GM12878 (cell line): ENCODE measurements around the gene TMIGD2. TPM values are rescaled to one million over a fixed set of nuclear protein-coding genes. Genes with fewer than 3 reads are reported as not detected.

Source experiments
- CBFB ChIP-seq: IDR thresholded peaks from 2 replicates; pipeline ENCODE4 v1.6.1; 2016; ENCODE audit warnings: antibody characterized with exemption, low read depth
- CEBPZ ChIP-seq: fragments of 150-350 bp; IDR thresholded peaks from 2 replicates; pipeline ENCODE4 v1.6.1; 2016; ENCODE audit warnings: low read depth, low read length
- CHD2 ChIP-seq: IDR thresholded peaks from 2 replicates; pipeline ENCODE4 v1.6.1; 2011; ENCODE audit warnings: low read depth, low read length, improper control_type of control experiment, borderline replicate concordance
- CHD4 ChIP-seq: fragments of 200-600 bp; sonication (generic); IDR thresholded peaks from 2 replicates; pipeline ENCODE4 v1.6.1; 2016; ENCODE audit warnings: mild to moderate bottlenecking
- CREB1 ChIP-seq: IDR thresholded peaks from 2 replicates; pipeline ENCODE4 v1.6.1; 2012; ENCODE audit warnings: low read depth, mild to moderate bottlenecking, inconsistent platforms
- E2F4 ChIP-seq: IDR thresholded peaks from 2 replicates; pipeline ENCODE4 v1.6.1; 2012; ENCODE audit warnings: low read depth, low read length, improper control_type of control experiment
- ESRRA ChIP-seq: IDR thresholded peaks from 2 replicates; pipeline ENCODE4 v1.6.1; 2012; ENCODE audit warnings: mild to moderate bottlenecking, low read length, improper control_type of control experiment
- ETV6 ChIP-seq, 2 experiments: fragments of 450-650 bp in 1 of 2; IDR thresholded peaks in 1 of 2; conservative IDR thresholded peaks in 1 of 2; 2 replicates each; pipeline ENCODE4 v1.6.1; 2014; ENCODE audit warnings: antibody characterized with exemption in 1 of 2, borderline replicate concordance in 1 of 2, low read depth in 1 of 2, mild to moderate bottlenecking in 1 of 2, moderate library complexity in 1 of 2
- GABPA ChIP-seq: IDR thresholded peaks from 2 replicates; pipeline ENCODE4 v1.6.1; 2014; ENCODE audit warnings: antibody characterized with exemption, low read depth, mild to moderate bottlenecking, inconsistent platforms
- IKZF1 ChIP-seq: fragments of 450-650 bp; conservative IDR thresholded peaks from 2 replicates; pipeline ENCODE4 v1.6.1; 2017; ENCODE audit warnings: antibody characterized with exemption, mild to moderate bottlenecking
- JUNB ChIP-seq: IDR thresholded peaks from 2 replicates; pipeline ENCODE4 v1.6.1; 2016; ENCODE audit warnings: antibody characterized with exemption, mild to moderate bottlenecking
- KAT2A ChIP-seq: conservative IDR thresholded peaks from 2 replicates; pipeline ENCODE4 v1.6.1; 2011; ENCODE audit warnings: low read depth, low read length; ENCODE audit not compliant: control insufficient read depth
- MXI1 ChIP-seq: fragments of 150-350 bp; IDR thresholded peaks from 2 replicates; pipeline ENCODE4 v1.6.1; 2011; ENCODE audit warnings: low read depth, mild to moderate bottlenecking, inconsistent platforms, low read length, improper control_type of control experiment
- RB1 ChIP-seq: fragments of 450-650 bp; formaldehyde crosslinking; IDR thresholded peaks from 2 replicates; pipeline ENCODE4 v1.6.1; 2017; ENCODE audit warnings: mild to moderate bottlenecking, borderline replicate concordance
- RBBP5 ChIP-seq: fragments of 200-600 bp; sonication (generic); conservative IDR thresholded peaks from 2 replicates; pipeline ENCODE4 v1.6.1; 2016
- SREBF1 ChIP-seq: IDR thresholded peaks from 2 replicates; pipeline ENCODE4 v1.6.1; 2012; ENCODE audit warnings: mild to moderate bottlenecking, low read length
- SRF ChIP-seq, 2 experiments: IDR thresholded peaks; 2 replicates each; pipeline ENCODE4 v1.6.1; 2011; ENCODE audit warnings: low read depth in 2 of 2, low read length in 2 of 2, mild to moderate bottlenecking in 1 of 2, moderate library complexity in 1 of 2
- polyA plus RNA-seq, 11 experiments: library from polyadenylated mRNA; depleted of rRNA in 4 of 11; unstranded in 6 of 11; stranded (reverse) in 5 of 11; fragments of >200 nt; fragmentation: Nextera tagmentation in 4 of 11; fragmentation: Illumina TruSeq in 1 of 11; extraction: Ambion mirVana in 4 of 11; extraction: Trizol in 1 of 11; gene quantifications; 1 replicate in 1 of 11; 2 replicates in 10 of 11; pipeline versions ENCODE4 v1.2.1 to v1.2.3, GENCODE V29; 2011 to 2016; ENCODE audit warnings: inconsistent platforms in 2 of 11, missing spikeins in 2 of 11, low read depth in 1 of 11
- total RNA-seq, 4 experiments: library from RNA; depleted of rRNA in 3 of 4; stranded (reverse); fragments of >200 nt in 3 of 4; fragmentation: Illumina TruSeq in 1 of 4; extraction: Trizol in 1 of 4; gene quantifications; 2 replicates each; pipeline versions ENCODE4 v1.2.1 to v1.2.3, GENCODE V29; 2013 to 2021
- TF ChIP-seq, protein P1 (sequence below): fragments of 450-650 bp; IDR thresholded peaks from 2 replicates; pipeline ENCODE4 v1.6.1; 2017; ENCODE audit warnings: borderline replicate concordance
- TF ChIP-seq, protein P2 (sequence below): fragments of 450-650 bp; formaldehyde crosslinking; IDR thresholded peaks from 2 replicates; pipeline ENCODE4 v1.4.0; 2022; ENCODE audit warnings: mild to moderate bottlenecking, moderate library complexity

The TMIGD2 gene
- total and polyA plus RNA-seq, 10 of the 15 experiments (the other 5 are each of a cell fraction or from before 2014, with no cell fraction given), result 0.09 to 0.40 (median 0.14) TPM; not detected in 5

DNA sequence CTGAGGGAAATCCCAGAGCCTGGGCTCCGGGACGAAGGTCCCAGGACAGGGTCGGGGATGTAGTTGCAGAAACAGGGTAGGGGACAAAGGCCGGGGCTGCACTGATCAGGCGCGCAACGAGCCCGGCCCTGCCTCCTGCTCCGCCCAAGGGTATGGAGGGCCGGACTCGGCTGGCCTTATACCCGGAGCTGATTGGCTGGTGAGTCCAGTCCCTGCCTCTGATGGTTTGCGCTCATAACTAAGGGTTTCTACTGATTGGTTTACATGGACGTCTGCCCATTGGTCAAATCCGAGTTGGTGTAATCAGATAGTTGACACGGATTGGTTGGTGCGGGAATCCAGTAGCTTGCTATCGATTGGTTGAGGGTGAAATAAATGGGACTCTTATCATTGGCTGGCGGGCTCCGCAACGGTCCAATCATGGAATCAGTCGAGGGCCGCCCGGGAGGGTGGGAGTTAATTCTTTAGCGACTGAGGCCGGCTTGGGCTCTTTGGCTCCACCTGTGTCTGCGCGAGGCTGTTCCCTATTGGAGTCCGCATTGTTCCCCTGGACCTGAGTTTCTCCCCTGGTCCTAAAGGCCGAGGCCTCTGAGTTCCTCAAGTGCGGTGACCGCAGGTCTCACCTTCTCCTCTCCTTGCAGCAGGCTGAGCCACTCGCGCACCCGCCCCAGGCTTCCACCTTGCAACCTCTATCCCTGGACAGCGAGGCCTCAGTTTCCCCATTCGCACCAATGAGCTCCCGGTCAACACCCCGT is 40.6 kb upstream of the TMIGD2 start (continued):
- TF ChIP-seq MXI1 (peak; percentile 56), CREB1 (peak; percentile 85), GABPA (no peak), KAT2A (no peak), CBFB (peak; percentile 37; the same call in 1 of the 2 replicates), CHD4 (no peak), RBBP5 (no peak), E2F4 (0 out of 2 replicates have a peak, but pooled peaks have one; percentile 12), RB1 (peak; percentile 67; the same call in 1 of the 2 replicates), ETV6 (conservative IDR thresholded peaks at IDR 0.05 in 1 of 2, IDR thresholded peaks at IDR 0.05 in 1 of 2; ENCODE audit: borderline replicate concordance in 1 of 2, low read depth in 1 of 2) (no peak), CEBPZ (peak; percentile 42; the same call in 1 of the 2 replicates), JUNB (no peak), SRF (IDR thresholded peaks at IDR 0.05; ENCODE audit: low read depth in 2 of 2, low read length in 2 of 2) (no peak), CHD2 (peak; percentile 97), IKZF1 (peak; percentile 99), SREBF1 (no peak), ESRRA (no peak)
- TF ChIP-seq, protein P1, sequence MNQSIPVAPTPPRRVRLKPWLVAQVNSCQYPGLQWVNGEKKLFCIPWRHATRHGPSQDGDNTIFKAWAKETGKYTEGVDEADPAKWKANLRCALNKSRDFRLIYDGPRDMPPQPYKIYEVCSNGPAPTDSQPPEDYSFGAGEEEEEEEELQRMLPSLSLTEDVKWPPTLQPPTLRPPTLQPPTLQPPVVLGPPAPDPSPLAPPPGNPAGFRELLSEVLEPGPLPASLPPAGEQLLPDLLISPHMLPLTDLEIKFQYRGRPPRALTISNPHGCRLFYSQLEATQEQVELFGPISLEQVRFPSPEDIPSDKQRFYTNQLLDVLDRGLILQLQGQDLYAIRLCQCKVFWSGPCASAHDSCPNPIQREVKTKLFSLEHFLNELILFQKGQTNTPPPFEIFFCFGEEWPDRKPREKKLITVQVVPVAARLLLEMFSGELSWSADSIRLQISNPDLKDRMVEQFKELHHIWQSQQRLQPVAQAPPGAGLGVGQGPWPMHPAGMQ, result no peak
- TF ChIP-seq, protein P2, sequence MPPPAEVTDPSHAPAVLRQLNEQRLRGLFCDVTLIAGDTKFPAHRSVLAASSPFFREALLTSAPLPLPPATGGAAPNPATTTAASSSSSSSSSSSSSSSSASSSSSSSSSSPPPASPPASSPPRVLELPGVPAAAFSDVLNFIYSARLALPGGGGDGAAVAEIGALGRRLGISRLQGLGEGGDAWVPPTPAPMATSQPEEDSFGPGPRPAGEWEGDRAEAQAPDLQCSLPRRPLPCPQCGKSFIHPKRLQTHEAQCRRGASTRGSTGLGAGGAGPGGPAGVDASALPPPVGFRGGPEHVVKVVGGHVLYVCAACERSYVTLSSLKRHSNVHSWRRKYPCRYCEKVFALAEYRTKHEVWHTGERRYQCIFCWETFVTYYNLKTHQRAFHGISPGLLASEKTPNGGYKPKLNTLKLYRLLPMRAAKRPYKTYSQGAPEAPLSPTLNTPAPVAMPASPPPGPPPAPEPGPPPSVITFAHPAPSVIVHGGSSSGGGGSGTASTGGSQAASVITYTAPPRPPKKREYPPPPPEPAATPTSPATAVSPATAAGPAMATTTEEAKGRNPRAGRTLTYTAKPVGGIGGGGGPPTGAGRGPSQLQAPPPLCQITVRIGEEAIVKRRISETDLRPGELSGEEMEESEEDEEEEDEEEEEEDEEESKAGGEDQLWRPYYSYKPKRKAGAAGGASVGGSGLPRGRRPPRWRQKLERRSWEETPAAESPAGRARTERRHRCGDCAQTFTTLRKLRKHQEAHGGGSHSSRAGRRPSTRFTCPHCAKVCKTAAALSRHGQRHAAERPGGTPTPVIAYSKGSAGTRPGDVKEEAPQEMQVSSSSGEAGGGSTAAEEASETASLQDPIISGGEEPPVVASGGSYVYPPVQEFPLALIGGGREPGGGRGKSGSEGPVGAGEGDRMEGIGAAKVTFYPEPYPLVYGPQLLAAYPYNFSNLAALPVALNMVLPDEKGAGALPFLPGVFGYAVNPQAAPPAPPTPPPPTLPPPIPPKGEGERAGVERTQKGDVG, result peak; percentile 85
